Measurements from ENCODE around the gene TRABD.

- TF ChIP-seq, protein P1, sequence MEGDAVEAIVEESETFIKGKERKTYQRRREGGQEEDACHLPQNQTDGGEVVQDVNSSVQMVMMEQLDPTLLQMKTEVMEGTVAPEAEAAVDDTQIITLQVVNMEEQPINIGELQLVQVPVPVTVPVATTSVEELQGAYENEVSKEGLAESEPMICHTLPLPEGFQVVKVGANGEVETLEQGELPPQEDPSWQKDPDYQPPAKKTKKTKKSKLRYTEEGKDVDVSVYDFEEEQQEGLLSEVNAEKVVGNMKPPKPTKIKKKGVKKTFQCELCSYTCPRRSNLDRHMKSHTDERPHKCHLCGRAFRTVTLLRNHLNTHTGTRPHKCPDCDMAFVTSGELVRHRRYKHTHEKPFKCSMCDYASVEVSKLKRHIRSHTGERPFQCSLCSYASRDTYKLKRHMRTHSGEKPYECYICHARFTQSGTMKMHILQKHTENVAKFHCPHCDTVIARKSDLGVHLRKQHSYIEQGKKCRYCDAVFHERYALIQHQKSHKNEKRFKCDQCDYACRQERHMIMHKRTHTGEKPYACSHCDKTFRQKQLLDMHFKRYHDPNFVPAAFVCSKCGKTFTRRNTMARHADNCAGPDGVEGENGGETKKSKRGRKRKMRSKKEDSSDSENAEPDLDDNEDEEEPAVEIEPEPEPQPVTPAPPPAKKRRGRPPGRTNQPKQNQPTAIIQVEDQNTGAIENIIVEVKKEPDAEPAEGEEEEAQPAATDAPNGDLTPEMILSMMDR (conservative IDR thresholded peaks at IDR 0.05 in 1 of 2, IDR thresholded peaks at IDR 0.05 in 1 of 2; ENCODE audit: low read depth in 1 of 2, low read length in 2 of 2) = peak; percentile 98 to 99
- TF ChIP-seq EZH2 (IDR thresholded peaks at IDR 0.05; ENCODE audit: low read length, missing control alignments) = no peak
Measured at GRCh38 chr22:50146439-50147238, 39.1 kb upstream of the TRABD start.

All from fibroblast of lung (primary cell).